Parathyroid adenoma (tissue), 2 donors: ENCODE data around the gene CCR4.

Experiments
- H2AFZ ChIP-seq: fragments of 300-600 bp; sonication (generic); one replicate; pipeline ENCODE4 v1.7.0; 2017; ENCODE audit warnings: antibody characterized with exemption, mild to moderate bottlenecking
- H3K27ac ChIP-seq: fragments of 300-600 bp; sonication (generic); one replicate; pipeline ENCODE4 v1.7.0; 2017
- H3K27me3 ChIP-seq: fragments of 300-600 bp; sonication (generic); one replicate; pipeline ENCODE4 v1.7.0; 2017; ENCODE audit warnings: low read length; ENCODE audit not compliant: control insufficient read depth, insufficient read depth
- H3K36me3 ChIP-seq: fragments of 300-600 bp; sonication (generic); one replicate; pipeline ENCODE4 v1.7.0; 2017; ENCODE audit warnings: low read length; ENCODE audit not compliant: control insufficient read depth, insufficient read depth
- H3K4me1 ChIP-seq: fragments of 300-600 bp; sonication (generic); one replicate; pipeline ENCODE4 v1.7.0; 2017; ENCODE audit warnings: control low read depth
- H3K4me2 ChIP-seq: fragments of 300-600 bp; sonication (generic); one replicate; pipeline ENCODE4 v1.7.0; 2017; ENCODE audit warnings: low read length
- H3K4me3 ChIP-seq: fragments of 300-600 bp; sonication (generic); one replicate; pipeline ENCODE4 v1.7.0; 2017; ENCODE audit warnings: low read depth, low read length
- H3K79me2 ChIP-seq: fragments of 300-600 bp; sonication (generic); one replicate; pipeline ENCODE4 v1.7.0; 2017; ENCODE audit warnings: control low read depth
- H3K9ac ChIP-seq: fragments of 300-600 bp; sonication (generic); one replicate; pipeline ENCODE4 v1.7.0; 2017; ENCODE audit warnings: mild to moderate bottlenecking
- H3K9me3 ChIP-seq: fragments of 300-600 bp; sonication (generic); one replicate; pipeline ENCODE4 v1.7.0; 2017; ENCODE audit warnings: low read length; ENCODE audit not compliant: control insufficient read depth
- TF ChIP-seq, protein P1 (sequence below): fragments of 300-600 bp; sonication (generic); IDR thresholded peaks from one replicate; pipeline ENCODE4 v1.7.0; 2017; ENCODE audit warnings: antibody characterized with exemption, mild to moderate bottlenecking
- donor health status: primary hyperparathyroidism.

The CCR4 gene

DNA sequence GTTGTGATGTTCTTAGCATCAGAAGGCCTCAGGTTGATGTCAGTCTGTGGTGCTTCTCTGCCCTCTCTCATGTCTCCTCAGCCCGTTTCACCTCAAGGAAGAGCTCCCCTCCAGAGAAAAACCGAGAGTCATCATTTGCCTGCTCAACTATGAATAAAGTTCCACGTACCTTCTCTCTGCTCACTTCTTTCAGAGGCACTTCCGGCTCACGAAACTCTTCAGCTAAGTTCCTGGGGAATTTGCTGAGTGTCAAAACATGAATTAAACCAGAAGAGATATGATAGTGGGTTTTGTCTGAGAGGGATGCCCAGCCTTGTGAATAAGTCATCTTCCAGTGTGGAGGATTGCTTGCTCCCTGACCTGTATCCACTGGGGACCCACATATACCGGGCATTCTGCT lies 37.7 kb downstream of the CCR4 start:
- TF ChIP-seq, protein P1, sequence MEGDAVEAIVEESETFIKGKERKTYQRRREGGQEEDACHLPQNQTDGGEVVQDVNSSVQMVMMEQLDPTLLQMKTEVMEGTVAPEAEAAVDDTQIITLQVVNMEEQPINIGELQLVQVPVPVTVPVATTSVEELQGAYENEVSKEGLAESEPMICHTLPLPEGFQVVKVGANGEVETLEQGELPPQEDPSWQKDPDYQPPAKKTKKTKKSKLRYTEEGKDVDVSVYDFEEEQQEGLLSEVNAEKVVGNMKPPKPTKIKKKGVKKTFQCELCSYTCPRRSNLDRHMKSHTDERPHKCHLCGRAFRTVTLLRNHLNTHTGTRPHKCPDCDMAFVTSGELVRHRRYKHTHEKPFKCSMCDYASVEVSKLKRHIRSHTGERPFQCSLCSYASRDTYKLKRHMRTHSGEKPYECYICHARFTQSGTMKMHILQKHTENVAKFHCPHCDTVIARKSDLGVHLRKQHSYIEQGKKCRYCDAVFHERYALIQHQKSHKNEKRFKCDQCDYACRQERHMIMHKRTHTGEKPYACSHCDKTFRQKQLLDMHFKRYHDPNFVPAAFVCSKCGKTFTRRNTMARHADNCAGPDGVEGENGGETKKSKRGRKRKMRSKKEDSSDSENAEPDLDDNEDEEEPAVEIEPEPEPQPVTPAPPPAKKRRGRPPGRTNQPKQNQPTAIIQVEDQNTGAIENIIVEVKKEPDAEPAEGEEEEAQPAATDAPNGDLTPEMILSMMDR, result no peak

GRCh38 chr3:32990116-32990515 lies 38.7 kb downstream of the CCR4 start:
- peaks cover 13% of the 10 kb centered on the region for H3K4me1 ChIP-seq
- H3K27ac ChIP-seq, result no peak overlapping the region
- TF ChIP-seq, protein P1, result no peak
- H3K36me3 ChIP-seq, result no peaks in the 10 kb centered on the region
- H3K9me3 ChIP-seq, result no peaks in the 10 kb centered on the region
- H2AFZ ChIP-seq, result no peak overlapping the region
- H3K4me3 ChIP-seq, result no peak overlapping the region
- H3K9ac ChIP-seq, result no peak overlapping the region
- H3K27me3 ChIP-seq, result no peaks in the 10 kb centered on the region
- H3K4me2 ChIP-seq, result no peak overlapping the region
- H3K79me2 ChIP-seq, result no peaks in the 10 kb centered on the region

More for the DNA sequence above, 37.7 kb downstream of the CCR4 start:
- Histone ChIP-seq H3K4me2 (no peak overlapping the region), H3K27me3 (no peaks in the 10 kb centered on the region), H2AFZ (no peak overlapping the region), H3K36me3 (no peaks in the 10 kb centered on the region), H3K9ac (no peak overlapping the region), H3K27ac (no peak overlapping the region), H3K4me1 (peaks cover 6% of the 10 kb centered on the region), H3K4me3 (no peak overlapping the region), H3K9me3 (no peaks in the 10 kb centered on the region), H3K79me2 (no peaks in the 10 kb centered on the region)

DNA sequence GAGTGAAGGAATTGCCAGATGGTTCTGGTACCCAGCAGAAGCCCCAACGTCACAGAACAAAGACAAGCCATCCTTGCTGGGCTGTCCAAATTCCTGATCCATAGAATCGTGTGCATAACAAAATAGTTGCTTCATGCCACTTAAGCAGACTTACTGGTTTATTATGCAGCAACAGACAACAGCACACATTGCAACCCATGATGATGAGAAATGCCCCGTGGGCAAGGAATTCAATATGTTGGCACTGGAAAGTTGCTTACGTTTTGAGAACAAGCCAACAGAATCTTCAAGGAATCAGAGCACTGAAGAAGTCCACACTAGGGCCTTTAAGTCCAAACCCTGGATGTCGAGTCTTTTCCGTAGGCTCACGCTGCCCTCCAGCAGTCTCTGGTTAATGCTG lies 40.3 kb downstream of the CCR4 start:
- TF ChIP-seq, protein P1, result no peak
- Histone ChIP-seq H3K4me3 (no peak overlapping the region), H3K36me3 (no peaks in the 10 kb centered on the region), H3K9ac (no peak overlapping the region), H3K27me3 (no peaks in the 10 kb centered on the region), H3K4me1 (peaks cover 28% of the 10 kb centered on the region), H3K79me2 (no peaks in the 10 kb centered on the region), H3K9me3 (no peaks in the 10 kb centered on the region), H2AFZ (no peak overlapping the region), H3K27ac (no peak overlapping the region), H3K4me2 (no peak overlapping the region)

GRCh38 chr3:32992310-32992686 lies 40.9 kb downstream of the CCR4 start:
- Histone ChIP-seq H3K27me3 (no peaks in the 10 kb centered on the region), H3K36me3 (no peaks in the 10 kb centered on the region), H3K9me3 (no peaks in the 10 kb centered on the region), H3K4me3 (no peak overlapping the region), H2AFZ (no peak overlapping the region), H3K4me1 (peaks cover 31% of the 10 kb centered on the region), H3K79me2 (no peaks in the 10 kb centered on the region), H3K9ac (no peak overlapping the region), H3K4me2 (no peak overlapping the region), H3K27ac (no peak overlapping the region)
- TF ChIP-seq, protein P1, result no peak

DNA sequence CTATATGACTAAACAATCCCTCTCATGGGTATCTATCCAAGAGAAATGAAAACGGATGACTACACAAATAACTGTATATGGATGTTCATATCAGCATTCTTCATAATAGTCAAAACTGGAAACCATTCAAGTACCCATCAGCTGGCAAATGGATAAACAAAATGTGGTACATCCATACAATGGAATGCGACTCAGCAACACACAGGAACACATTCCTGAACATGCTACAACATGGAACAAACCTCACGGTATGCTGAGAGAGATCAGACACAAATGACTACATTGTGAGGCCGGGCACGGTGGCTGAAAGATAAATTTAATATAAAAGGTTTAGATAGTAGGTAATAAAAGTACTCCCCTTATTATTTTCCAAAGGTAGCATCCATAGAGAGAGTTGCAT lies 42.6 kb downstream of the CCR4 start:
- Histone ChIP-seq H2AFZ (no peak overlapping the region), H3K4me1 (peaks cover 34% of the 10 kb centered on the region), H3K4me3 (no peak overlapping the region), H3K4me2 (no peak overlapping the region), H3K9me3 (no peaks in the 10 kb centered on the region), H3K36me3 (no peaks in the 10 kb centered on the region), H3K27ac (no peak overlapping the region), H3K27me3 (no peaks in the 10 kb centered on the region), H3K79me2 (no peaks in the 10 kb centered on the region), H3K9ac (no peak overlapping the region)
- TF ChIP-seq, protein P1, result no peak
